Measurements from ENCODE around the gene PIAS4. TPM values are rescaled to one million over a fixed set of nuclear protein-coding genes. Genes with fewer than 3 reads are reported as not detected.

Gene PIAS4
- total and polyA plus RNA-seq, 2 experiments from 2014 or later = 9.6 to 35.4 TPM

GRCh38 chr19:4012975-4013634 lies 5.6 kb downstream of the PIAS4 start:
- Histone ChIP-seq H3K9me3 (ENCODE audit: low read depth) (no peaks in the 10 kb centered on the region), H3K36me3 (peaks cover 16% of the 10 kb centered on the region), H3K4me3 (no peak overlapping the region), H3K4me1 (ENCODE audit: low read depth) (peaks cover 30% of the 10 kb centered on the region), H3K27me3 (no peaks in the 10 kb centered on the region), H3K27ac (no peak overlapping the region)
- DNase-seq (ENCODE audit: low read depth in 1 of 2, low spot score in 1 of 2) = no peak
- TF ChIP-seq, protein P1, sequence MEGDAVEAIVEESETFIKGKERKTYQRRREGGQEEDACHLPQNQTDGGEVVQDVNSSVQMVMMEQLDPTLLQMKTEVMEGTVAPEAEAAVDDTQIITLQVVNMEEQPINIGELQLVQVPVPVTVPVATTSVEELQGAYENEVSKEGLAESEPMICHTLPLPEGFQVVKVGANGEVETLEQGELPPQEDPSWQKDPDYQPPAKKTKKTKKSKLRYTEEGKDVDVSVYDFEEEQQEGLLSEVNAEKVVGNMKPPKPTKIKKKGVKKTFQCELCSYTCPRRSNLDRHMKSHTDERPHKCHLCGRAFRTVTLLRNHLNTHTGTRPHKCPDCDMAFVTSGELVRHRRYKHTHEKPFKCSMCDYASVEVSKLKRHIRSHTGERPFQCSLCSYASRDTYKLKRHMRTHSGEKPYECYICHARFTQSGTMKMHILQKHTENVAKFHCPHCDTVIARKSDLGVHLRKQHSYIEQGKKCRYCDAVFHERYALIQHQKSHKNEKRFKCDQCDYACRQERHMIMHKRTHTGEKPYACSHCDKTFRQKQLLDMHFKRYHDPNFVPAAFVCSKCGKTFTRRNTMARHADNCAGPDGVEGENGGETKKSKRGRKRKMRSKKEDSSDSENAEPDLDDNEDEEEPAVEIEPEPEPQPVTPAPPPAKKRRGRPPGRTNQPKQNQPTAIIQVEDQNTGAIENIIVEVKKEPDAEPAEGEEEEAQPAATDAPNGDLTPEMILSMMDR (IDR thresholded peaks at IDR 0.05; ENCODE audit: low read depth, low read length) = no peak

DNA sequence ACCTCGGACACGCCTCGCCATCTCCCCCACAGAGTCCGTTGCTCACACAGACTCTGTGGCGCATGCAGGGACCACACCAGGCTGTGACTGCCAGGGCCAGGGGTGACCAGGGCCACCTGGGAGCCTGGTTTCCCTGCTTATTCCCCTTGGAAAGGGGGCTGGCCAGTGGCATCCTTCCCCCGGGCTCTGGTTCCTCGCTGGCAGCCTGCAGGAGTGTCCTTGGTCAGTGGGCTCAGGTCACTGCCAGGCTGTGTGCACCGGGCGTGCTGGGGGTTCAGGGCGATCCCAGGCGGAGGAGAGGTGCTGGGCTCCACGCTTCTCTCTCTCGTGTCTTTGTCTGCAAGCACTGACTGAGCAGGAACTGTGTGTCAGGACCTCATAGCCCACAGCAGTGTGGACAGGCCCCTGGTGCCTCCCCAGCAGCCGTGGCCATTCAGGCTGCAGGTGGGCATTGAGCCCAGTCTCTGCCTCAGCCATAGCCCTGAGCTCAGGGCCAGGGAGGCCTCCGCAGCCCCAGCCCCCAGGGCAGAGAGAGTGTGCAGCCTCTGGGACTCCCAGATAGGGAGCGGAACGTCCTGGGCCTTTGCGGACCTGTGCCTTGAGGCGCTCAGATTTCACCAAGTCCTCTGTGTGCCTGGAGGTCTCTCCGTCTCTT lies 6.5 kb downstream of the PIAS4 start:
- no peaks in the 10 kb centered on the region for H3K27me3 ChIP-seq
- H3K27ac ChIP-seq = no peak overlapping the region
- H3K4me3 ChIP-seq = no peak overlapping the region
- peaks cover 18% of the 10 kb centered on the region for H3K36me3 ChIP-seq
- TF ChIP-seq, protein P1 (IDR thresholded peaks at IDR 0.05; ENCODE audit: low read depth, low read length) = no peak
- no peaks in the 10 kb centered on the region for H3K9me3 ChIP-seq (ENCODE audit: low read depth)
- peaks cover 24% of the 10 kb centered on the region for H3K4me1 ChIP-seq (ENCODE audit: low read depth)
- no peak for DNase-seq (ENCODE audit: low read depth in 1 of 2, low spot score in 1 of 2)

DNA sequence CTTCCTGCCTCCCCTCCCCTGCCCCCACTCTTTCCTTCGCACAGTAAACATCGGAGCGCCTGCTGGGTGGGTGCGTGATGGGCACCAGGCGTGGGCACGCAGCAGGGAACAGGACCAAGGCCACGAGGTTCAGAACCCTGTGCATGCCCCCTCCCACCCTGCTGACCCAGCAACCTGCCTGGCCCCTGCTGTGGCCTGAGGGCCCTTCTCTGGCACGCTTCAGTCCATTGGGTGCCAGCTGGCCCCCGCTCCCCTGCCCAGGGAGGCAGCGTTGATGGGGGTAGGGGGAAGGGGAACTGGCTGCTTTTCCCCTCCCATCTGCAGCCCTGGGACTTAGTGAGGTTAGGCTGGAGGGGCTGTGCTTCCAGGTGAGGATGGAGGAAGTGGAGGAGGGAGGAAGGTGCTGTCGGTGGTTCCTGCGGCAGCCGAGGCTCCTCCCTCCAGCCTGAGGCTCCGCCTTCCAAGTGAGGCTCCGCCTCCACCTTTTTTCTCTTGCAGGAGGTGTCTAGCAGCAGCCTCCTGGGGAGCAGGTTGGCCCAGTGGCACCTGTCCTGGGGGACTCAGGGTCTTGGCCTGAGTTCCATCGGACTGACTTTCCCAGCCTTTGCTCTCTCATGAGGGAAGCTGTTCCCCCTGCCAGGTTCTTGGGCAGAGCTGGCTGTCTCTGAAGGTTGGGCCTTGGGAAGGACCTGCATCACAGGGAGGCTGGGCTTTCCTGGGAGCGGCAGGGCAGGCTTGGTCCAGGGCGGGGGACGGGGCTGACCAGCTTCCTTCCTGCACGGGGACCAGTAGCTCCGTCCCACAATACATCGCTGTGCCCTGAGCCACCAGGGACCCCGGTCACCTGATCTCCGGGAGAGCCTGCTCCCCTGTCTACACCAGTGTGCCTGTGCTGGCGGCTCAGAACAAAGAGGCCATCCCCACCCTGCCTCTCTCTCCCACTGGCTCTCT lies 7.3 kb downstream of the PIAS4 start:
- Histone ChIP-seq H3K27ac (no peak overlapping the region), H3K27me3 (no peaks in the 10 kb centered on the region), H3K4me1 (ENCODE audit: low read depth) (peaks cover 16% of the 10 kb centered on the region), H3K9me3 (ENCODE audit: low read depth) (no peaks in the 10 kb centered on the region), H3K36me3 (peaks cover 18% of the 10 kb centered on the region), H3K4me3 (no peak overlapping the region)
- TF ChIP-seq, protein P1 (IDR thresholded peaks at IDR 0.05; ENCODE audit: low read depth, low read length) = no peak
- DNase-seq (ENCODE audit: low read depth in 1 of 2, low spot score in 1 of 2) = no peak

DNA sequence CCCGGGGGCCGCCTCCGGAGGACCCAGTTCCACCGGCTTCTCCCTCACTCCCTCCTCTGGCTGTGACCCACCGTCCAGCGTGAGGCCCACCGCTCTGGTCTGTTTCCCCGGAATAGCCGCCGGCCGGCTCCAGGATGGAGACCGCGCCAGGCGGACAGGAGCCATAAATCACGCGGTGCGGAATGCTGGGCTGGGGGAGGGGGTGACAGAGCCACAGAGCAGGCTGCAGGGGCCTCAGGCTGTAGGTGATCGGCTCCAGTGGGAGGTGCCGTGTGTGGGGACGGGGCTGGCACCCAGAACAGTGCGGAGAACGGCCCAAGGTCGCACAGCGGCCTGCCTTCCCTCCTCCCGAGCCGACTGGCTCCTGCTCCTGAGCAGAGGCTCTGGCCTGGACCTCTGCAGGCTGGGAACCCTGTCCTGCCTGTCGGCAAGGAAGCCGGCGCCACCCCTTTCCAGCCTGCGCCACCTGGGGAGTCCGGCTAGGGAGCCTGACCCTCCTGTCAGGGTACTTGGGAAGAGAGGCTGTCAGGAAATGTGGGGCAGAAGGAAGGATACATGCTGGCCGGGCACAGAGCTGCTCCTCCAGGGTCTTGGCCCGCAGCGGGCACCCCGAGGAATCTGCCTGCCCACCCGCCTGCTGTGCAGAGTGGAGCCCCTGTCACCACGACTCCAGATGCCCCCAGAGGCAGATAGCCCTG lies 8.3 kb downstream of the PIAS4 start:
- H3K36me3 ChIP-seq = peaks cover 18% of the 10 kb centered on the region
- DNase-seq (ENCODE audit: low read depth in 1 of 2, low spot score in 1 of 2) = no peak
- no peak overlapping the region for H3K4me3 ChIP-seq
- no peak overlapping the region for H3K27ac ChIP-seq
- TF ChIP-seq, protein P1 (IDR thresholded peaks at IDR 0.05; ENCODE audit: low read depth, low read length) = no peak
- H3K27me3 ChIP-seq = no peaks in the 10 kb centered on the region
- no peaks in the 10 kb centered on the region for H3K9me3 ChIP-seq (ENCODE audit: low read depth)
- H3K4me1 ChIP-seq (ENCODE audit: low read depth) = peaks cover 5% of the 10 kb centered on the region

GRCh38 chr19:4016486-4016885 lies 8.9 kb downstream of the PIAS4 start:
- TF ChIP-seq, protein P1 (IDR thresholded peaks at IDR 0.05; ENCODE audit: low read depth, low read length) = no peak
- Histone ChIP-seq H3K4me1 (ENCODE audit: low read depth) (no peaks in the 10 kb centered on the region), H3K36me3 (peaks cover 18% of the 10 kb centered on the region), H3K4me3 (no peak overlapping the region), H3K27me3 (no peaks in the 10 kb centered on the region), H3K27ac (no peak overlapping the region), H3K9me3 (ENCODE audit: low read depth) (no peaks in the 10 kb centered on the region)
- no peak for DNase-seq (ENCODE audit: low read depth in 1 of 2, low spot score in 1 of 2)

Data from cardiac muscle cell (in vitro differentiated cells and primary cell).